ENCODE results near the gene SUGCT.

The SUGCT gene

GRCh38 chr7:40888499-40888898, 753.7 kb downstream of the SUGCT start:
- DNase-seq, result no peak
- TF ChIP-seq CTCF (IDR thresholded peaks at IDR 0.05; ENCODE audit: low read depth, low read length), result no peak
- no peaks in the 10 kb centered on the region for H3K36me3 ChIP-seq
- no peak overlapping the region for H3K4me3 ChIP-seq (ENCODE audit: low read depth, low read length)
- no peak overlapping the region for H3K27ac ChIP-seq
- no peaks in the 10 kb centered on the region for H3K27me3 ChIP-seq (ENCODE audit: insufficient read depth, low read depth, severe bottlenecking)
- H3K9me3 ChIP-seq (ENCODE audit: severe bottlenecking), result no peaks in the 10 kb centered on the region

- Histone ChIP-seq H3K4me3 (ENCODE audit: low read depth, low read length) (no peak overlapping the region), H3K27ac (no peak overlapping the region), H3K9me3 (ENCODE audit: severe bottlenecking) (no peaks in the 10 kb centered on the region), H3K36me3 (no peaks in the 10 kb centered on the region), H3K27me3 (ENCODE audit: insufficient read depth, low read depth, severe bottlenecking) (no peaks in the 10 kb centered on the region)
- DNase-seq, result no peak
- no peak for TF ChIP-seq CTCF (IDR thresholded peaks at IDR 0.05; ENCODE audit: low read depth, low read length)
Measured at GRCh38 chr7:40889099-40889498, 754.3 kb downstream of the SUGCT start.

GRCh38 chr7:40889539-40889938, 754.7 kb downstream of the SUGCT start:
- TF ChIP-seq CTCF (IDR thresholded peaks at IDR 0.05; ENCODE audit: low read depth, low read length), result no peak
- H3K27me3 ChIP-seq (ENCODE audit: insufficient read depth, low read depth, severe bottlenecking), result no peaks in the 10 kb centered on the region
- DNase-seq, result no peak
- H3K9me3 ChIP-seq (ENCODE audit: severe bottlenecking), result no peaks in the 10 kb centered on the region
- no peaks in the 10 kb centered on the region for H3K36me3 ChIP-seq
- H3K4me3 ChIP-seq (ENCODE audit: low read depth, low read length), result no peak overlapping the region
- H3K27ac ChIP-seq, result no peak overlapping the region

- no peaks in the 10 kb centered on the region for H3K9me3 ChIP-seq (ENCODE audit: severe bottlenecking)
- no peak for DNase-seq
- H3K27ac ChIP-seq, result no peak overlapping the region
- no peaks in the 10 kb centered on the region for H3K36me3 ChIP-seq
- no peaks in the 10 kb centered on the region for H3K27me3 ChIP-seq (ENCODE audit: insufficient read depth, low read depth, severe bottlenecking)
- H3K4me3 ChIP-seq (ENCODE audit: low read depth, low read length), result no peak overlapping the region
- TF ChIP-seq CTCF (IDR thresholded peaks at IDR 0.05; ENCODE audit: low read depth, low read length), result no peak
Measured at GRCh38 chr7:40890088-40890692, 755.4 kb downstream of the SUGCT start.

GRCh38 chr7:40891232-40891631, 756.4 kb downstream of the SUGCT start:
- DNase-seq, result no peak
- TF ChIP-seq CTCF (IDR thresholded peaks at IDR 0.05; ENCODE audit: low read depth, low read length), result no peak
- Histone ChIP-seq H3K9me3 (ENCODE audit: severe bottlenecking) (no peaks in the 10 kb centered on the region), H3K36me3 (no peaks in the 10 kb centered on the region), H3K4me3 (ENCODE audit: low read depth, low read length) (no peak overlapping the region), H3K27me3 (ENCODE audit: insufficient read depth, low read depth, severe bottlenecking) (no peaks in the 10 kb centered on the region), H3K27ac (no peak overlapping the region)

- no peak overlapping the region for H3K4me3 ChIP-seq (ENCODE audit: low read depth, low read length)
- no peaks in the 10 kb centered on the region for H3K27me3 ChIP-seq (ENCODE audit: insufficient read depth, low read depth, severe bottlenecking)
- H3K27ac ChIP-seq, result no peak overlapping the region
- H3K36me3 ChIP-seq, result no peaks in the 10 kb centered on the region
- no peak for DNase-seq
- no peak for TF ChIP-seq CTCF (IDR thresholded peaks at IDR 0.05; ENCODE audit: low read depth, low read length)
- no peaks in the 10 kb centered on the region for H3K9me3 ChIP-seq (ENCODE audit: severe bottlenecking)
Measured at GRCh38 chr7:40899151-40899550, 764.3 kb downstream of the SUGCT start.

Measured in WERI-Rb-1 (cell line).